ENCODE data around the gene SPRR5.

Gene SPRR5

DNA sequence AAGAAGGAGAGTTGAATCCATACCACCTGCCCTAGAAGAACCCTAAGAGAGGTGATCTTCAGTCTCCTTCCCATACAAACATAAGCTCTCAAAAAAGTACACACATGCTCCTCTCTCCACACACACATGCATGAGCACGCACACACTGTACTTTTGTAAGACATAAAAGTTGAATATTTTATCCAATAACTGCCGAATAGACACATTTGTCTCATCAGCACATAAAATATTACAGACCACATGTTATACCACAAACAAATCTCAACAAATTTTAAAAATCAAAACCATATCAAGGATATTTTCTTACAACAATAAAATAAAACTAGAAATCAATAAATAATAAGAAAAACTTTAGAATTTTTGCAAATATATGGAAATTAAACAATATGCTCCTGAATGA, 39.6 kb downstream of the SPRR5 start:
- DNase-seq = no peak

DNA sequence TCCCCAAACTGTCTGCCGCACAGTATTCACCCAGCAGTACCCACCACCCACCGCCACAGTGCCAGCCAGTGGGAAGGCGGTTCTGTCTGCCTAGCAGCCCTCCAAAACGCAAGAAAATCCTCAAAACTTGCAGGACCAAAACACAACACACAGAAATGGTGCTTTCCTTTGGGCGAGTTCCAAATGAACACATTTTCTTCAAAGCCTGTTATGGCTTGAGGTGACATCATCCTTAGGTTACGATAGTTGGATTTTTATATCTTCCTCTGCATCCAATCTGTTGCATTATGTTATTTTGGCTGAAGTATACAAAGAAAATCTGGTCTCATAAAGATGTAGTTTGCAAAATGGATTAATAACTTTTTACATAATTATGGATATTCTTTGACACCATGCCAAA, 46.2 kb downstream of the SPRR5 start:
- DNase-seq = no peak

DNA sequence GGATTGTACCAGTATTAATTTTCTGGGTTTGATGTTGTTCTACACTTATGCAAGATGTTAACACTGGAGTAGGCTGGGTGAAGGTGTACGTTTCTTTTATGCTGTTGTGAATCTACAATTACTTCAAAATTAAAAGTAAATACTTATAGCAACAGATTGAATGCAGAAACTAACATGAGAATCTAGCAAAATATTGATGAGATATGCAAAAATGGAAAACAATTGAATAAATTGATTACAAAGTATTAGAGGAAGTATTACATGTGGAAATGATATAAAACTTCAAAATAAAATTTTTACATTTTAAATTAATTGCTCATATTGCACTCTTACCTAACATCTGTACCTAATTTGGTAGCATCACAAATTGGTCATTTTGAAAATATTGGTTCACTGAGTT, 48.8 kb downstream of the SPRR5 start:
- no peak for DNase-seq

DNA sequence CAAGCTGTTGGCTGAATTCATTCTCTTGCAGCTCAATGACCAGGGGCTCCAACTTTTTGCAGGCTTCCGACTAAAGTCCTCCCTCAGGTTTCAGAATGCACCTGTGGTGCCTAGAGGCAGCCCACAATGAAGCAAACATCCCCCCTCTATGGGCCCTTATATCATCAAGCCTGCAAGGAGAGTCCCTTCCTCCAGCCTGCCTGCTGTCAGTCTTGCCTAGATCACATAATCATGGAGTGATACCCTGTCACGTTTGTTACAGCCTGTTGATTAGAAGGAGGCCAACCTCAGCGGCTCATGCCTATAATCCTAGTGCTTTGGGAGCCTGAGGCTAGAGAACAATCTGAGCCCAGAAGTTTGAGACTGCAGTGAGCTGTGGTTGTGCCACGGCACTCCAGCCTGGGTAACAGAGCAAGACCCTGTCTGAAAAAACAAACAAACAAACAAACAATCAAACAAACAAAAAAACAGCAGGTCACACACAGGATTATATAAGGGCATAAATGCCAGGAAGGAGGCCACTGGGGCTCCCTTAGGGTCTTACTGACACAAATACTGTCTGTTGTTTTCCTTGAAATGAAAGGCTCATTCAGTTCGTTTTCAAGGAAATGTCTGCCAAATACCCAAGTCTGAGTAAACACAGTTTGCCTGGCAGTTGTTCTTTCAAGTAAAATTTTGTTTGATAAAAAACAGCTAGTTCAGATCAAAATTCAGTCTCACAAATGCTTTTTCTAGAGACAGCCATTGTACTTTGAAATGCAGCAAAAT, 49.8 kb downstream of the SPRR5 start:
- DNase-seq = no peak

DNA sequence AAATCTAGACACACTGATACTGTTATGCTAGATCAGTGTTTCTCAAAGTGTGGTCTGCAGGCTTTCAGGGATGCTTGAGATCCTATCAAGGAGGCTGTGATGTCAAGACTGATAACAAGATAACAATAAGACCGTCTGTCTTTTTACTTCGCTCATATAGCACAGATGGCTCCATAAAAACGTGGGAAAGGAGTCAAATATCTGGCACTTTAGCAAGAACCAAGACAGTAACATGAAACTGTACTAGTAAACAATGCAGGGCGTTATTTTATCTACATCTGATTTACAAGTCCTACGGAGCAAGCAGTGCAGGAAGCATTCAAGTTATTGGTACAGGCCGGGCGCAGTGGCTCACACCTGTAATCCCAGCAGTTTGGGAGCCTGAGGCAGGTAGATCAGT, 50.9 kb downstream of the SPRR5 start:
- DNase-seq = no peak

DNA sequence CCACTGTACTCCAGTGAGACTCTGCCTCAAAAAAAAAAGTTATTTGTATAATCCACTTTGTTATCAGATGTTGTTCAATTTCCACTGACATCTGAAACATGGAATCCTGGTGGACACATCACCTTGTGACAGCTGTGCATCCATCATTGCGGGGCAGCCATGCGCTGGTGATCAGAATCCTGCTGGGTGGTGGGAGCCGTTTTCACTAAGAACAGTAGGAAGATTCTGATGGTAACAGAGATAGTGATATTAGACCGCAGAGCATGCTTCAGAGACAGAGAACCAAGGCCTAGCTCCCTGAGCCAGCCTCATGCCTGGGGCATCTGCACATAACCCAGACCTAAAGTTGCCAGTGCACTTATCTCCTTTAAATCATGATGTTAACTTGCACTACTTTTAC, 51.5 kb downstream of the SPRR5 start:
- DNase-seq = no peak
